ELF-1 (cell line): ENCODE results near the gene ZNF469.
A peak's percentile ranks its signal among the peaks of the same experiment; 100 is the strongest.
"Not testable (repeated sequence)": the region's sequence is repeated elsewhere in the genome, so short reads cannot be mapped to it uniquely, and the experiment has no call there.

Source experiments
- DNase-seq: peaks from one replicate; pipeline ENCODE4 v3.0.0-alpha.2; 2016; ENCODE audit warnings: low read depth, low spot score

Gene ZNF469

GRCh38 chr16:88358023-88358420, 24.7 kb upstream of the ZNF469 start:
- no peak for DNase-seq

GRCh38 chr16:88359008-88359407, 23.8 kb upstream of the ZNF469 start:
- peak; percentile 59 for DNase-seq

- DNase-seq, result not testable (repeated sequence)
Measured at GRCh38 chr16:88360401-88360800, 22.4 kb upstream of the ZNF469 start.

GRCh38 chr16:88360999-88361398, 21.8 kb upstream of the ZNF469 start:
- DNase-seq, result no peak

- DNase-seq, result no peak
Measured at GRCh38 chr16:88361775-88362174, 21.0 kb upstream of the ZNF469 start.

- DNase-seq, result no peak
Measured at GRCh38 chr16:88363239-88363891, 19.4 kb upstream of the ZNF469 start.

GRCh38 chr16:88365244-88365865, 17.4 kb upstream of the ZNF469 start:
- DNase-seq, result no peak

GRCh38 chr16:88366032-88366703, 16.6 kb upstream of the ZNF469 start:
- no peak for DNase-seq

GRCh38 chr16:88366704-88367047, 16.1 kb upstream of the ZNF469 start:
- no peak for DNase-seq

GRCh38 chr16:88367560-88367959, 15.2 kb upstream of the ZNF469 start:
- DNase-seq, result no peak

GRCh38 chr16:88368036-88368435, 14.7 kb upstream of the ZNF469 start:
- no peak for DNase-seq

GRCh38 chr16:88368994-88369393, 13.8 kb upstream of the ZNF469 start:
- no peak for DNase-seq

- DNase-seq, result no peak
Measured at GRCh38 chr16:88369447-88370008, 13.2 kb upstream of the ZNF469 start.

GRCh38 chr16:88370365-88370764, 12.4 kb upstream of the ZNF469 start:
- no peak for DNase-seq

- DNase-seq, result no peak
Measured at GRCh38 chr16:88372522-88372921, 10.2 kb upstream of the ZNF469 start.

- no peak for DNase-seq
Measured at GRCh38 chr16:88373211-88373610, 9.5 kb upstream of the ZNF469 start.

- no peak for DNase-seq
Measured at GRCh38 chr16:88373927-88374492, 8.7 kb upstream of the ZNF469 start.

GRCh38 chr16:88374736-88375135, 8.0 kb upstream of the ZNF469 start:
- DNase-seq, result no peak

GRCh38 chr16:88375236-88375975, 7.4 kb upstream of the ZNF469 start:
- DNase-seq, result no peak

GRCh38 chr16:88375996-88376834, 6.5 kb upstream of the ZNF469 start:
- DNase-seq, result no peak
